OCI-LY1 (cell line): ENCODE measurements around the gene DEAF1.

Experiments
- EZH2 ChIP-seq: fragments of 200-600 bp; sonication (generic), shearing (Covaris generic); IDR thresholded peaks from 2 replicates; pipeline ENCODE4 v1.8.0; 2017; ENCODE audit warnings: borderline replicate concordance, mixed run types, mild to moderate bottlenecking, antibody characterized with exemption, low read length, moderate library complexity, mixed read lengths
- TF ChIP-seq, protein P1 (sequence below): fragments of 200-600 bp; sonication (generic), shearing (Covaris generic); IDR thresholded peaks from 2 replicates; pipeline ENCODE4 v1.5.1; 2017; ENCODE audit warnings: mild to moderate bottlenecking, antibody characterized with exemption, low read length, moderate library complexity, mixed read lengths

DNA sequence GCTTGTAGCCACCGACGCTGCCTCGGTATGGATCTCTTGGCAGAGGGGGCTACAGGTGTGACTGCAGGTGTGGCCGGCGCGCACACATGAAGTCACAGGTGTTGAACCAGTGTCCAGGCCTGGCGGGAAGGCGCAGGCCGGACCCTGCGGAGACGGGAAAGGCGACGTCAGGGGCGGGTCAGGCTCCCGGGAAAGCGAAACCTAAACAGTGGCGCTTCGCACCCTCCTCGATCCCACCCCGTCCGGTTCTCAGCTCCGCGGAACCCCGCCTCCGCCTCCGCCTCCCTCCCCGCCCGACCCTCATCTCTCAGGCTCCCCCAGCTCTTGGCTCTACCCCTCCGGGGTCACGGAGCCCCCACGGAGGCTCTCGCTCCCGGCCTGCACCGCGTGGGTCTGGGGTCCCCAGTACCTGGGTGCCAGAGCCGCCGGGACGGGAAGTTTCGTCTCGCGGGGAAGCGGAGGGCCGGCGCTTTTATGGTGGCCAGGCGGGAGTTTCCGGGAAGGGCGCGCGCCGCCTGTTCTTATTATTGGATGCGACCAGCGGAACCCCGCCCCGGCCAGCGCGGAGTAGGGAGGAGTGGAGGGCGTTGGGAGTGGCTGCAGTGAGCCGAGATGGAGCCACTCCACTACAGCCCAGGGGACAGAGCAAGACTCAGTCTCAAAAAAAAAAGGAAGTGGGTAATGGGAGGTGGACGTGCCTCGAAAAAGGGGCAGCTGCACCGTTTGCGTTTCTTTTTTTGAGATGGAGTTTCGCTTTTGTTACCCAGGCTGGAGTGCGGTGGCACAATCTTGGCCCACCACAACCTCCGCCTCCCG, 79.3 kb downstream of the DEAF1 start, which contains the start of gene IRF7:
- TF ChIP-seq, protein P1, sequence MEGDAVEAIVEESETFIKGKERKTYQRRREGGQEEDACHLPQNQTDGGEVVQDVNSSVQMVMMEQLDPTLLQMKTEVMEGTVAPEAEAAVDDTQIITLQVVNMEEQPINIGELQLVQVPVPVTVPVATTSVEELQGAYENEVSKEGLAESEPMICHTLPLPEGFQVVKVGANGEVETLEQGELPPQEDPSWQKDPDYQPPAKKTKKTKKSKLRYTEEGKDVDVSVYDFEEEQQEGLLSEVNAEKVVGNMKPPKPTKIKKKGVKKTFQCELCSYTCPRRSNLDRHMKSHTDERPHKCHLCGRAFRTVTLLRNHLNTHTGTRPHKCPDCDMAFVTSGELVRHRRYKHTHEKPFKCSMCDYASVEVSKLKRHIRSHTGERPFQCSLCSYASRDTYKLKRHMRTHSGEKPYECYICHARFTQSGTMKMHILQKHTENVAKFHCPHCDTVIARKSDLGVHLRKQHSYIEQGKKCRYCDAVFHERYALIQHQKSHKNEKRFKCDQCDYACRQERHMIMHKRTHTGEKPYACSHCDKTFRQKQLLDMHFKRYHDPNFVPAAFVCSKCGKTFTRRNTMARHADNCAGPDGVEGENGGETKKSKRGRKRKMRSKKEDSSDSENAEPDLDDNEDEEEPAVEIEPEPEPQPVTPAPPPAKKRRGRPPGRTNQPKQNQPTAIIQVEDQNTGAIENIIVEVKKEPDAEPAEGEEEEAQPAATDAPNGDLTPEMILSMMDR: no peak
- no peak for TF ChIP-seq EZH2
